Heart right ventricle (tissue), 16 donors: ENCODE data around the gene ZNF506. TPM values are rescaled to one million over a fixed set of nuclear protein-coding genes. Genes with fewer than 3 reads are reported as not detected.

Experiments
- ATAC-seq, 8 donors: fragments of 200-7000 bp; cut with Tn5 transposase; one replicate each; pipeline ENCODE4 v1.9.1; 2020; ENCODE audit warnings: mild to moderate bottlenecking in 8 of 8, moderate library complexity in 8 of 8, moderate number of reproducible peaks in 1 of 8
- DNase-seq, 2 donors: peaks; one replicate each; pipeline ENCODE4 v3.0.0-alpha.2; 2020
- H3K27ac ChIP-seq, 10 donors: fragments of 200-600 bp; sonication (generic) in 2 of 10; one replicate each; pipeline versions ENCODE4 v1.5.0 to v1.8.0; 2020 to 2022; ENCODE audit warnings: mild to moderate bottlenecking in 3 of 10
- H3K27me3 ChIP-seq, 7 donors: fragments of 200-600 bp; one replicate each; pipeline ENCODE4 v1.8.0; 2021 to 2022; ENCODE audit warnings: mild to moderate bottlenecking in 2 of 7
- H3K36me3 ChIP-seq, 9 donors: fragments of 200-600 bp; sonication (generic) in 1 of 9; one replicate each; pipeline versions ENCODE4 v1.5.0 to v1.8.0; 2020 to 2022; ENCODE audit warnings: mild to moderate bottlenecking in 2 of 9
- H3K4me1 ChIP-seq, 9 donors: fragments of 200-600 bp; sonication (generic) in 1 of 9; one replicate each; pipeline versions ENCODE4 v1.5.0 to v1.8.0; 2020 to 2022; ENCODE audit warnings: mild to moderate bottlenecking in 4 of 9
- H3K4me3 ChIP-seq, 10 donors: fragments of 200-600 bp; sonication (generic) in 2 of 10; one replicate each; pipeline versions ENCODE4 v1.5.0 to v1.8.0; 2020 to 2022; ENCODE audit warnings: mild to moderate bottlenecking in 7 of 10, moderate library complexity in 2 of 10
- H3K9me3 ChIP-seq, 11 donors: fragments of 200-600 bp in 10 of 11; sonication (generic) in 2 of 11; one replicate each; pipeline versions ENCODE4 v1.5.0 to v1.8.0; 2013 to 2022; ENCODE audit warnings: mild to moderate bottlenecking in 2 of 11, control low read depth in 1 of 11, moderate library complexity in 1 of 11
- CTCF ChIP-seq, 9 donors: fragments of 200-600 bp; sonication (generic) in 2 of 9; IDR thresholded peaks; one replicate each; pipeline versions ENCODE4 v1.5.0 to v1.8.0; 2021 to 2022; ENCODE audit warnings: antibody characterized with exemption in 9 of 9, mild to moderate bottlenecking in 5 of 9, moderate library complexity in 1 of 9
- WGBS, 2 donors: extraction: QIAGEN DNeasy Blood & Tissue Kit; methylation state at CpG; one replicate each; pipeline ENCODE4 v1.1.7; 2013; ENCODE audit warnings: inconsistent platforms in 1 of 2; 5-methylcytosine and 5-hydroxymethylcytosine counted together
- intact Hi-C, 10 donors: fragments of 100-400 bp; cut with DNase I; formaldehyde crosslinking; loops; one replicate each; pipeline versions ENCODE4 v1.11.1 to v1.14.2; 2022
- polyA plus RNA-seq, 2 donors: library from polyadenylated mRNA; stranded (reverse); fragments of 200-250 nt; gene quantifications; one replicate each; pipeline ENCODE4 v1.2.3, GENCODE V29; 2013
- total RNA-seq, 10 donors: library from RNA; stranded (reverse); fragmentation: NEBNext Ultra II Directional in 3 of 10; extraction: Animal tissue kit (Norgen Biotek cat#: 25700) in 3 of 10; gene quantifications; one replicate each; pipeline versions ENCODE4 v1.2.1 to v1.2.4, GENCODE V29; 2021 to 2023
- donor health status: Arrhythmogenic right ventricular cardiomyopathy.
- donor health status: ischemic (EF 13 %, LVEDD 7.1; RV severe dilation, severe dysfunction).
- donor health status: healthy with polysubstance abuse.
- donor health status: DM: no; HTN: yes; CAD: no.
- donor health status: DM: no; HTN: no; CAD: no.
- donor health status: ischemic (EF 25% LVEDD 6.9; RV normal size, moderate dysfunction).
- donor health status: ischemic (EF 25% LVEDD 5.7; RV mildly dilated, moderate dysfunction).
- donor health status: healthy.
- donor health status: DM: yes; HTN: yes; CAD: no.
- donor health status: Ischemic cardiomyopathy.
- donor health status: ischemic (EF 35%, LVEDD 5.7; RV mildly dilated, moderate dysfunction).
- donor health status: nonischemic (EF 11% LVEDD 7.7; RV severe dilation, severe dysfunction).
- donor health status: DM: yes; HTN: yes; CAD: no.
- donor health status: PGD.
- donor health status: ischemic (EF 29% LVEDD 5.4; RV normal size, mild dysfunction).
- donor health status: nonischemic (EF 23%, LVEDD 6.1; RV moderate dilation, normal function).

ZNF506 gene
- total and polyA plus RNA-seq, 12 donors, result 3.3 to 17.0 (median 12.6) TPM

- Histone ChIP-seq H3K36me3 (no peaks in the 10 kb centered on the region), H3K27ac (no peak overlapping the region), H3K9me3 (no peaks in the 10 kb centered on the region), H3K4me1 (no peaks in the 10 kb centered on the region), H3K27me3 (no peaks in the 10 kb centered on the region), H3K4me3 (no peak overlapping the region)
- no peak for TF ChIP-seq CTCF (IDR thresholded peaks at IDR 0.05)
- DNase-seq, result no peak
- intact Hi-C loops, result no loop called here
- no peak for ATAC-seq
- 82 to 85% methylated on average over 13 of the region's 13 CpGs for WGBS, 2 donors
Measured at GRCh38 chr19:19749117-19749907, 72.2 kb downstream of the ZNF506 start.

GRCh38 chr19:19748249-19748938, 73.2 kb downstream of the ZNF506 start:
- intact Hi-C loops, result no loop called here
- 85 to 87% methylated on average over 9 of the region's 9 CpGs for whole genome bisulfite sequencing, 2 donors
- Histone ChIP-seq H3K36me3 (no peaks in the 10 kb centered on the region), H3K4me3 (no peak overlapping the region), H3K27ac (no peak overlapping the region), H3K4me1 (no peaks in the 10 kb centered on the region), H3K9me3 (no peaks in the 10 kb centered on the region), H3K27me3 (no peaks in the 10 kb centered on the region)
- no peak for ATAC-seq
- no peak for TF ChIP-seq CTCF (IDR thresholded peaks at IDR 0.05)
- DNase-seq, result no peak

GRCh38 chr19:19747357-19748220, 74.0 kb downstream of the ZNF506 start:
- Histone ChIP-seq H3K9me3 (no peaks in the 10 kb centered on the region), H3K27me3 (no peaks in the 10 kb centered on the region), H3K27ac (no peak overlapping the region), H3K36me3 (no peaks in the 10 kb centered on the region), H3K4me1 (no peaks in the 10 kb centered on the region), H3K4me3 (no peak overlapping the region)
- no peak for TF ChIP-seq CTCF (IDR thresholded peaks at IDR 0.05)
- whole genome bisulfite sequencing, 2 donors, result 89 to 90% methylated on average over 13 of the region's 13 CpGs
- DNase-seq, result no peak
- no peak for ATAC-seq
- intact Hi-C loops, result no loop called here
